GM12878 (cell line): ENCODE measurements around the gene DPP6. TPM values are rescaled to one million over a fixed set of nuclear protein-coding genes. Genes with fewer than 3 reads are reported as not detected.
A peak's percentile ranks its signal among the peaks of the same experiment; 100 is the strongest.

Experiments
- ATAC-seq: fragments of 200-7000 bp; cut with Tn5 transposase; 3 replicates; pipeline ENCODE4 v1.9.1; 2020; ENCODE audit warnings: mild to moderate bottlenecking, moderate library complexity
- BruUV-seq: library from RNA; stranded (reverse); fragments of 400-500 nt; replicated peaks from 2 replicates; lab custom pipeline; 2021; lab: Mats Ljungman, UMichigan
- CTCF ChIA-PET: fragments of 300-600 bp; sonication (Branson Sonifier 250); formaldehyde crosslinking; extraction: SDS; loops from one replicate; lab custom pipeline; 2021; ENCODE audit warnings: inconsistent platforms; lab: Yijun Ruan, JAX
- POLR2A ChIA-PET: fragments of 350-600 bp; formaldehyde crosslinking; extraction: SDS; loops from one replicate; lab custom pipeline; 2021; ENCODE audit warnings: inconsistent platforms; lab: Charles Lee
- RAD21 ChIA-PET: fragments of 300-600 bp; sonication (Branson Sonifier 250); formaldehyde crosslinking; loops from one replicate; lab custom pipeline; 2023; ENCODE audit warnings: antibody characterized with exemption; ENCODE audit not compliant: unreplicated experiment; lab: Charles Lee
- SMC1A ChIA-PET: fragments of 300-600 bp; sonication (Branson Sonifier 250); formaldehyde crosslinking; loops from one replicate; lab custom pipeline; 2023; ENCODE audit not compliant: unreplicated experiment, uncharacterized antibody; lab: Charles Lee
- DNase-seq: peaks from one replicate; pipeline ENCODE4 v3.0.0-alpha.2; 2011; ENCODE audit warnings: low read depth, low spot score
- FAIRE-seq: peaks from 3 replicates; lab custom pipeline; 2011; peaks lifted over from hg19 to GRCh38; lab: Jason Lieb, UNC
- H2AFZ ChIP-seq: 2 replicates; pipeline ENCODE4 v1.6.0; 2011; ENCODE audit warnings: low read depth, low read length, control low read depth; ENCODE audit not compliant: control insufficient read depth
- H3K27ac ChIP-seq: 2 replicates; pipeline ENCODE4 v1.5.1; 2011; ENCODE audit warnings: control low read depth; ENCODE audit not compliant: control insufficient read depth, insufficient read depth
- H3K27me3 ChIP-seq, 2 experiments: replicated peaks in 1 of 2; 2 replicates each; pipeline versions ENCODE4 v1.6.0 to v1.6.1; 2011; ENCODE audit warnings: low read length in 1 of 2; ENCODE audit not compliant: control insufficient read depth in 2 of 2, insufficient read depth in 2 of 2
- H3K36me3 ChIP-seq, 2 experiments: 2 replicates each; pipeline ENCODE4 v1.5.1; 2011; ENCODE audit warnings: low read length in 1 of 2; ENCODE audit not compliant: control insufficient read depth in 2 of 2, insufficient read depth in 2 of 2
- H3K4me1 ChIP-seq: 2 replicates; pipeline ENCODE4 v1.6.1; 2011; ENCODE audit warnings: mild to moderate bottlenecking, low read length, moderate library complexity, mixed read lengths; ENCODE audit not compliant: control insufficient read depth, insufficient read depth
- H3K4me2 ChIP-seq: 2 replicates; pipeline ENCODE4 v1.6.0; 2011; ENCODE audit warnings: control low read depth; ENCODE audit not compliant: control insufficient read depth, insufficient read depth
- H3K4me3 ChIP-seq: fragments of 200-600 bp; sonication (generic); 2 replicates; pipeline ENCODE4 v1.5.1; 2016
- H3K79me2 ChIP-seq: 2 replicates; pipeline ENCODE4 v1.6.0; 2011; ENCODE audit warnings: low read length; ENCODE audit not compliant: control insufficient read depth, insufficient read depth
- H3K9ac ChIP-seq: 2 replicates; pipeline ENCODE4 v1.8.0; 2011; ENCODE audit warnings: low read length, control low read depth, mixed read lengths; ENCODE audit not compliant: control insufficient read depth, insufficient read depth
- H3K9me3 ChIP-seq: replicated peaks from 3 replicates; pipeline ENCODE4 v1.5.1; 2011; ENCODE audit warnings: mild to moderate bottlenecking, low read length; ENCODE audit not compliant: control insufficient read depth, insufficient read depth
- H4K20me1 ChIP-seq: 2 replicates; pipeline ENCODE4 v1.6.0; 2011; ENCODE audit not compliant: control insufficient read depth, insufficient read depth
- CBX3 ChIP-seq: fragments of 200-600 bp; sonication (generic); IDR thresholded peaks from 2 replicates; pipeline ENCODE4 v1.6.1; 2016; ENCODE audit warnings: low read depth, borderline replicate concordance
- GABPA ChIP-seq: IDR thresholded peaks from 2 replicates; pipeline ENCODE4 v1.6.1; 2014; ENCODE audit warnings: antibody characterized with exemption, low read depth, mild to moderate bottlenecking, inconsistent platforms
- HDAC2 ChIP-seq: fragments of 200-600 bp; sonication (generic); IDR thresholded peaks from 2 replicates; pipeline ENCODE4 v1.6.1; 2017
- IKZF2 ChIP-seq, 2 experiments: fragments of 450-650 bp; IDR thresholded peaks; 2 replicates each; pipeline ENCODE4 v1.6.1; 2017; ENCODE audit warnings: mild to moderate bottlenecking in 2 of 2, moderate library complexity in 2 of 2
- MEF2A ChIP-seq: IDR thresholded peaks from 2 replicates; pipeline ENCODE4 v1.6.1; 2011; ENCODE audit warnings: low read depth, mild to moderate bottlenecking, low read length, moderate library complexity; ENCODE audit not compliant: insufficient read depth
- MEF2B ChIP-seq: fragments of 450-650 bp; IDR thresholded peaks from 2 replicates; pipeline ENCODE4 v1.6.1; 2018; ENCODE audit warnings: mild to moderate bottlenecking, moderate library complexity; ENCODE audit not compliant: partially characterized antibody, poor library complexity, severe bottlenecking
- NKRF ChIP-seq: fragments of 450-650 bp; conservative IDR thresholded peaks from 2 replicates; pipeline ENCODE4 v1.6.1; 2017; ENCODE audit warnings: mild to moderate bottlenecking, moderate library complexity
- RAD21 ChIP-seq: IDR thresholded peaks from 2 replicates; pipeline ENCODE4 v1.6.1; 2011; ENCODE audit warnings: mild to moderate bottlenecking, low read depth, low read length, moderate library complexity; ENCODE audit not compliant: insufficient read depth
- SIN3A ChIP-seq: IDR thresholded peaks from 2 replicates; pipeline ENCODE4 v1.6.1; 2012; ENCODE audit warnings: low read depth, low read length, improper control_type of control experiment
- SMC3 ChIP-seq: IDR thresholded peaks from 2 replicates; pipeline ENCODE4 v1.6.1; 2011; ENCODE audit warnings: low read length, improper control_type of control experiment, borderline replicate concordance
- SPI1 ChIP-seq: IDR thresholded peaks from 2 replicates; pipeline ENCODE4 v1.6.1; 2011; ENCODE audit warnings: low read depth, mild to moderate bottlenecking, low read length, moderate library complexity, borderline replicate concordance; ENCODE audit not compliant: insufficient read depth
- WGBS: methylation state at CpG from one replicate; pipeline ENCODE4 v1.1.6; 2016; ENCODE audit warnings: low lambda C conversion rate; ENCODE audit not compliant: insufficient replicate concordance, insufficient coverage; ENCODE audit errors: missing lambda C conversion rate; 5-methylcytosine and 5-hydroxymethylcytosine counted together
- in situ Hi-C: fragments of 300-500 bp; cut with MboI; formaldehyde crosslinking; loops from 9 replicates; pipeline ENCODE4 v1.14.3; 2018; ENCODE audit warnings: mixed read lengths
- intact Hi-C: fragments of 100-400 bp; cut with micrococcal nuclease; formaldehyde crosslinking; loops from one replicate; pipeline ENCODE4 v1.14.2; 2022; ENCODE audit not compliant: unreplicated experiment
- polyA plus RNA-seq, 11 experiments: library from polyadenylated mRNA; depleted of rRNA in 4 of 11; unstranded in 6 of 11; stranded (reverse) in 5 of 11; fragments of >200 nt; fragmentation: Nextera tagmentation in 4 of 11; fragmentation: Illumina TruSeq in 1 of 11; extraction: Ambion mirVana in 4 of 11; extraction: Trizol in 1 of 11; gene quantifications; 1 replicate in 1 of 11; 2 replicates in 10 of 11; pipeline versions ENCODE4 v1.2.1 to v1.2.3, GENCODE V29; 2011 to 2016; ENCODE audit warnings: inconsistent platforms in 2 of 11, missing spikeins in 2 of 11, low read depth in 1 of 11
- total RNA-seq, 4 experiments: library from RNA; depleted of rRNA in 3 of 4; stranded (reverse); fragments of >200 nt in 3 of 4; fragmentation: Illumina TruSeq in 1 of 4; extraction: Trizol in 1 of 4; gene quantifications; 2 replicates each; pipeline versions ENCODE4 v1.2.1 to v1.2.3, GENCODE V29; 2013 to 2021
- TF ChIP-seq, protein P1 (sequence below): IDR thresholded peaks from 2 replicates; pipeline ENCODE4 v1.6.1; 2011; ENCODE audit warnings: borderline replicate concordance, low read depth, mild to moderate bottlenecking, moderate library complexity, low read length; ENCODE audit not compliant: insufficient read depth, poor library complexity, severe bottlenecking
- TF ChIP-seq, protein P2 (sequence below), 3 experiments: IDR thresholded peaks in 2 of 3; conservative IDR thresholded peaks in 1 of 3; 2 replicates each; pipeline ENCODE4 v1.5.1; 2011; ENCODE audit warnings: low read depth in 3 of 3, low read length in 3 of 3, mild to moderate bottlenecking in 3 of 3, control low read depth in 2 of 3, moderate library complexity in 2 of 3, inconsistent platforms in 1 of 3, mixed read lengths in 1 of 3; ENCODE audit not compliant: control insufficient read depth in 2 of 3, insufficient read depth in 1 of 3; ENCODE audit errors: extremely low read depth in 1 of 3

The DPP6 gene
- total and polyA plus RNA-seq, 10 of the 15 experiments (the other 5 are each of a cell fraction or from before 2014, with no cell fraction given): not detected

DNA sequence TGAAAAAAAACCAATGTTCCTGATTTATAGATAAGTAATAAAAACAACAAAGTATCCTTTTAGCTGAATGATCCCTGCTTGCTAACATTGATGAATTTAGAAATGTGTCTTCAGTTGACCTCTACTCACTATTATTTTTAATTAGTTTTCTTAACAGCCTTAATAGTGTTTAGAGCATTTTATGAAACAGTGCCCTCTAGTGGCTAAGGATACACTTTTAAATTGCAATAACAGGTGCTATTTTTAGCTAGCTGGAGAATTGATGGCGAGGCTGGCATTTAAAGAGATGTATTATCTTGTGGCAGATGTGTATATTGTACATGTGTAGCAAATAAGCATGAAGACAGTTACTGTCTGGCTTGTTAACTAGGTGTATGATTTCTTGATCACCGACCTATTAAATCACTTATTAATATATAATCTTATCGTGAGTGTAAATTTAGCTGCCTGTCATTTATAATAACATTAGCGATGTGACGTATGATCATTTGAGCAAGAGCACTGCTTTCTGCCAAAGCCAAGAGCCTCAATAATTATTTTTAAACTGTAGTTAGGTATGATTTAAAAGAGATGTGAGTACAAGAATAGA lies 451.9 kb downstream of the DPP6 start:
- peak; percentile 43; the same call in 1 of the 3 replicates for ATAC-seq
- H3K4me1 ChIP-seq: no peaks in the 10 kb centered on the region
- no peak overlapping the region for H3K4me3 ChIP-seq
- POLR2A ChIA-PET: no interaction called here
- no peaks in the 10 kb centered on the region; the same call in 1 of the 3 replicates for H3K9me3 ChIP-seq
- peak; percentile 41 for FAIRE-seq
- no peaks in the 10 kb centered on the region for H3K27me3 ChIP-seq
- RAD21 ChIA-PET: no interaction called here
- no peak for DNase-seq
- no peak overlapping the region for H3K4me2 ChIP-seq
- TF ChIP-seq NKRF (no peak), SMC3 (peak; percentile 8; the same call in 1 of the 2 replicates), SIN3A (no peak), IKZF2 (IDR thresholded peaks at IDR 0.05) (no peak), RAD21 (peak; percentile 46), GABPA (no peak), SPI1 (no peak), CBX3 (no peak), MEF2B (peak; percentile 25), HDAC2 (no peak), MEF2A (0 out of 2 replicates have a peak, but pooled peaks have one; percentile 56)
- TF ChIP-seq, protein P1, sequence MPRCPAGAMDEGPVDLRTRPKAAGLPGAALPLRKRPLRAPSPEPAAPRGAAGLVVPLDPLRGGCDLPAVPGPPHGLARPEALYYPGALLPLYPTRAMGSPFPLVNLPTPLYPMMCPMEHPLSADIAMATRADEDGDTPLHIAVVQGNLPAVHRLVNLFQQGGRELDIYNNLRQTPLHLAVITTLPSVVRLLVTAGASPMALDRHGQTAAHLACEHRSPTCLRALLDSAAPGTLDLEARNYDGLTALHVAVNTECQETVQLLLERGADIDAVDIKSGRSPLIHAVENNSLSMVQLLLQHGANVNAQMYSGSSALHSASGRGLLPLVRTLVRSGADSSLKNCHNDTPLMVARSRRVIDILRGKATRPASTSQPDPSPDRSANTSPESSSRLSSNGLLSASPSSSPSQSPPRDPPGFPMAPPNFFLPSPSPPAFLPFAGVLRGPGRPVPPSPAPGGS: no peak
- TF ChIP-seq, protein P2, sequence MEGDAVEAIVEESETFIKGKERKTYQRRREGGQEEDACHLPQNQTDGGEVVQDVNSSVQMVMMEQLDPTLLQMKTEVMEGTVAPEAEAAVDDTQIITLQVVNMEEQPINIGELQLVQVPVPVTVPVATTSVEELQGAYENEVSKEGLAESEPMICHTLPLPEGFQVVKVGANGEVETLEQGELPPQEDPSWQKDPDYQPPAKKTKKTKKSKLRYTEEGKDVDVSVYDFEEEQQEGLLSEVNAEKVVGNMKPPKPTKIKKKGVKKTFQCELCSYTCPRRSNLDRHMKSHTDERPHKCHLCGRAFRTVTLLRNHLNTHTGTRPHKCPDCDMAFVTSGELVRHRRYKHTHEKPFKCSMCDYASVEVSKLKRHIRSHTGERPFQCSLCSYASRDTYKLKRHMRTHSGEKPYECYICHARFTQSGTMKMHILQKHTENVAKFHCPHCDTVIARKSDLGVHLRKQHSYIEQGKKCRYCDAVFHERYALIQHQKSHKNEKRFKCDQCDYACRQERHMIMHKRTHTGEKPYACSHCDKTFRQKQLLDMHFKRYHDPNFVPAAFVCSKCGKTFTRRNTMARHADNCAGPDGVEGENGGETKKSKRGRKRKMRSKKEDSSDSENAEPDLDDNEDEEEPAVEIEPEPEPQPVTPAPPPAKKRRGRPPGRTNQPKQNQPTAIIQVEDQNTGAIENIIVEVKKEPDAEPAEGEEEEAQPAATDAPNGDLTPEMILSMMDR (IDR thresholded peaks at IDR 0.05 in 2 of 3, conservative IDR thresholded peaks at IDR 0.05 in 1 of 3; ENCODE audit: control insufficient read depth in 2 of 3, extremely low read depth in 1 of 3, insufficient read depth in 1 of 3, low read depth in 3 of 3, low read length in 3 of 3): peak in 2 of 3 experiments; percentile 40 to 42; a peak in 3 of 6 replicates
- TF ChIP-seq, all 136 proteins: peak for 5
- no peak overlapping the region for H2AFZ ChIP-seq
- H4K20me1 ChIP-seq: no peaks in the 10 kb centered on the region
- BruUV-seq: no TSS peak
- ChIA-PET SMC1A (interaction anchor here (1.1 kb wide), 1 partner anchor 59 kb away, joined by 3 read pairs; no protein-coding TSS in a partner anchor), CTCF (interaction anchor here (0.5 to 3.6 kb wide), 17 partner anchors 10 to 1311 kb away, joined by 3 to 14 read pairs (median 3); no protein-coding TSS in a partner anchor)
- H3K27ac ChIP-seq: no peak overlapping the region
- 31% methylated on average over 5 of the region's 5 CpGs for WGBS
- no peaks in the 10 kb centered on the region for H3K79me2 ChIP-seq
- H3K36me3 ChIP-seq: no peaks in the 10 kb centered on the region
- intact Hi-C loops: loop anchor here (5.0 to 10.0 kb wide), 2 partner anchors 429 to 1312 kb away; no protein-coding TSS in a partner anchor
- in situ Hi-C loops: no loop called here
- no peak overlapping the region for H3K9ac ChIP-seq
